ENCODE data around the gene CNTNAP5.

GRCh38 chr2:124740636-124741035 lies 715.5 kb downstream of the CNTNAP5 start:
- TF ChIP-seq REST (IDR thresholded peaks at IDR 0.05) (no peak), CTCF (IDR thresholded peaks at IDR 0.05; ENCODE audit: low read depth, low read length, missing input control) (no peak), JUND (IDR thresholded peaks at IDR 0.05) (no peak), ZBTB33 (IDR thresholded peaks at IDR 0.05) (no peak), RAD21 (IDR thresholded peaks at IDR 0.05) (no peak), TAF1 (conservative IDR thresholded peaks at IDR 0.05) (no peak), GABPA (IDR thresholded peaks at IDR 0.05 in 1 of 2, conservative IDR thresholded peaks at IDR 0.05 in 1 of 2) (no peak), NR2F2 (IDR thresholded peaks at IDR 0.05) (no peak), SP1 (IDR thresholded peaks at IDR 0.05) (no peak), YY1 (IDR thresholded peaks at IDR 0.05) (no peak)
